Glutamatergic neuron (in vitro differentiated cells): ENCODE data around the gene MYO1D. TPM values are rescaled to one million over a fixed set of nuclear protein-coding genes. Genes with fewer than 3 reads are reported as not detected.

Source experiments
- DNase-seq: peaks from one replicate; pipeline ENCODE4 v3.0.0; 2022
- H3K27ac Mint-ChIP-seq: one replicate; pipeline ENCODE4 v1.8.0; 2020; ENCODE audit warnings: mild to moderate bottlenecking, mixed read lengths, inconsistent platforms; ENCODE audit not compliant: unreplicated experiment
- H3K27me3 Mint-ChIP-seq: one replicate; pipeline ENCODE4 v1.8.0; 2020; ENCODE audit warnings: mild to moderate bottlenecking, moderate library complexity, mixed read lengths, inconsistent platforms; ENCODE audit not compliant: unreplicated experiment
- H3K36me3 Mint-ChIP-seq: one replicate; pipeline ENCODE4 v1.8.0; 2020; ENCODE audit warnings: mild to moderate bottlenecking, mixed read lengths, inconsistent platforms; ENCODE audit not compliant: unreplicated experiment
- H3K4me1 Mint-ChIP-seq: one replicate; pipeline ENCODE4 v1.8.0; 2020; ENCODE audit warnings: mild to moderate bottlenecking, low read depth, mixed read lengths, inconsistent platforms; ENCODE audit not compliant: unreplicated experiment
- H3K4me3 Mint-ChIP-seq: one replicate; pipeline ENCODE4 v1.8.0; 2020; ENCODE audit warnings: mild to moderate bottlenecking, mixed read lengths, inconsistent platforms; ENCODE audit not compliant: unreplicated experiment
- H3K9me3 Mint-ChIP-seq: one replicate; pipeline ENCODE4 v1.8.0; 2020; ENCODE audit warnings: mild to moderate bottlenecking, moderate library complexity, mixed read lengths, inconsistent platforms; ENCODE audit not compliant: unreplicated experiment
- CTCF ChIP-seq: fragments of 200-600 bp; sonication (generic); IDR thresholded peaks from one replicate; pipeline ENCODE4 v1.5.0; 2021; ENCODE audit not compliant: partially characterized antibody, unreplicated experiment
- total RNA-seq: library from RNA; stranded (reverse); fragmentation: NEBNext Ultra II Directional; extraction: Animal tissue kit (Norgen Biotek cat#: 25700); gene quantifications from one replicate; pipeline ENCODE4 v1.2.1, GENCODE V29; 2021; ENCODE audit not compliant: unreplicated experiment

The MYO1D gene
- total RNA-seq, 1 donor from 2014 or later = 5.3 TPM

GRCh38 chr17:32801193-32801592, 75.7 kb downstream of the MYO1D start:
- H3K4me3 Mint-ChIP-seq = no peak overlapping the region
- no peak for TF ChIP-seq CTCF
- H3K9me3 Mint-ChIP-seq = no peaks in the 10 kb centered on the region
- no peak for DNase-seq
- no peaks in the 10 kb centered on the region for H3K4me1 Mint-ChIP-seq
- no peaks in the 10 kb centered on the region for H3K27me3 Mint-ChIP-seq
- H3K36me3 Mint-ChIP-seq = no peaks in the 10 kb centered on the region
- no peak overlapping the region for H3K27ac Mint-ChIP-seq

- H3K4me3 Mint-ChIP-seq = no peak overlapping the region
- no peak overlapping the region for H3K27ac Mint-ChIP-seq
- DNase-seq = no peak
- no peaks in the 10 kb centered on the region for H3K27me3 Mint-ChIP-seq
- peaks cover 7% of the 10 kb centered on the region for H3K4me1 Mint-ChIP-seq
- no peaks in the 10 kb centered on the region for H3K36me3 Mint-ChIP-seq
- H3K9me3 Mint-ChIP-seq = peaks cover 1% of the 10 kb centered on the region
- TF ChIP-seq CTCF = no peak
These were observed 78.0 kb downstream of the MYO1D start for GRCh38 chr17:32798938-32799337.

- no peak for TF ChIP-seq CTCF
- H3K36me3 Mint-ChIP-seq = no peaks in the 10 kb centered on the region
- no peaks in the 10 kb centered on the region for H3K27me3 Mint-ChIP-seq
- peaks cover 4% of the 10 kb centered on the region for H3K9me3 Mint-ChIP-seq
- H3K4me3 Mint-ChIP-seq = no peak overlapping the region
- DNase-seq = no peak
- H3K27ac Mint-ChIP-seq = no peak overlapping the region
- H3K4me1 Mint-ChIP-seq = peaks cover 11% of the 10 kb centered on the region
These were observed 81.5 kb downstream of the MYO1D start for GRCh38 chr17:32795339-32795979.

GRCh38 chr17:32794533-32795246, 82.2 kb downstream of the MYO1D start:
- Mint-ChIP-seq H3K4me3 (peak overlapping the region; percentile 23), H3K4me1 (peaks cover 11% of the 10 kb centered on the region), H3K36me3 (no peaks in the 10 kb centered on the region), H3K27me3 (no peaks in the 10 kb centered on the region), H3K27ac (peak overlapping the region; percentile 41), H3K9me3 (peaks cover 4% of the 10 kb centered on the region)
- peak; percentile 55 for DNase-seq
- no peak for TF ChIP-seq CTCF

- TF ChIP-seq CTCF = no peak
- peaks cover 6% of the 10 kb centered on the region for H3K9me3 Mint-ChIP-seq
- no peaks in the 10 kb centered on the region for H3K36me3 Mint-ChIP-seq
- DNase-seq = no peak
- no peak overlapping the region for H3K27ac Mint-ChIP-seq
- H3K27me3 Mint-ChIP-seq = peaks cover 2% of the 10 kb centered on the region
- H3K4me1 Mint-ChIP-seq = peaks cover 11% of the 10 kb centered on the region
- H3K4me3 Mint-ChIP-seq = no peak overlapping the region
These were observed 83.1 kb downstream of the MYO1D start for GRCh38 chr17:32793841-32794240.
